ENCODE data around the gene IGFN1.

GRCh38 chr1:201142011-201142848 is 48.4 kb upstream of the IGFN1 start:
- no peak for TF ChIP-seq POLR2A (IDR thresholded peaks at IDR 0.05)
- TF ChIP-seq CTCF (IDR thresholded peaks at IDR 0.05) = no peak
